ENCODE results near the gene GRIA3.

GRCh38 chrX:123487236-123487635 lies 303.2 kb downstream of the GRIA3 start:
- TF ChIP-seq CTCF (IDR thresholded peaks at IDR 0.05; ENCODE audit: low read length) (no peak), EZH2 (IDR thresholded peaks at IDR 0.05; ENCODE audit: borderline replicate concordance, low read length) (no peak)
